NCI-H146 treated with DMSO at 0.1 percent for 48 hours (cell line): ENCODE measurements around the gene RIGI.
"Not testable (repeated sequence)": the region's sequence is repeated elsewhere in the genome, so short reads cannot be mapped to it uniquely, and the experiment has no call there.

Experiments used
- DNase-seq: peaks from one replicate; lab custom pipeline; 2025; ENCODE audit not compliant: unreplicated experiment; lab: John Stamatoyannopoulos, UW

The RIGI gene

GRCh38 chr9:32526041-32526706 is at the start of gene RIGI:
Gene RIGI (minus strand): TSS chr9:32526196. CDS start chr9:32526166, 30 bp downstream.
- peak; percentile 88 for DNase-seq

GRCh38 chr9:32574858-32575257 is 48.9 kb upstream of the RIGI start:
- no peak for DNase-seq

DNA sequence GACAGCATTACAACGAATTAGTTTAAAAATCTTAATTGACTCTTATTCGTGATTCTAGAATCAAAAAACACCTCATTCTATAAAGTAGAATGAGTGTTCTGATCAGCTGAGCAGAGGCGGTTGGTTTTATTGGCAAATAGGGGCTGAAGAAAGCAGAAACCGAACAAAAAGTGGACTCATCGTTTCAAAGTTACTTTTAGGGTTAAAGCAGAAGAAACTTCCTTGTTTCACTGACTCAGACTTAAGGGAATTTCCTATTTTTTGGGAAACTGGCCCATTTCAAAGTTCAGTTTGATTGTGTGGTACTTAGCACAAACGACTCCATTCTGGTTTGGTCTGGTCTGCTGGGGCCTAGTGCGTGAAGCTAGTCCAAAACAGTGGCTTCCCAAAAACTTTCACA is 47.8 kb upstream of the RIGI start:
- DNase-seq = no peak

DNA sequence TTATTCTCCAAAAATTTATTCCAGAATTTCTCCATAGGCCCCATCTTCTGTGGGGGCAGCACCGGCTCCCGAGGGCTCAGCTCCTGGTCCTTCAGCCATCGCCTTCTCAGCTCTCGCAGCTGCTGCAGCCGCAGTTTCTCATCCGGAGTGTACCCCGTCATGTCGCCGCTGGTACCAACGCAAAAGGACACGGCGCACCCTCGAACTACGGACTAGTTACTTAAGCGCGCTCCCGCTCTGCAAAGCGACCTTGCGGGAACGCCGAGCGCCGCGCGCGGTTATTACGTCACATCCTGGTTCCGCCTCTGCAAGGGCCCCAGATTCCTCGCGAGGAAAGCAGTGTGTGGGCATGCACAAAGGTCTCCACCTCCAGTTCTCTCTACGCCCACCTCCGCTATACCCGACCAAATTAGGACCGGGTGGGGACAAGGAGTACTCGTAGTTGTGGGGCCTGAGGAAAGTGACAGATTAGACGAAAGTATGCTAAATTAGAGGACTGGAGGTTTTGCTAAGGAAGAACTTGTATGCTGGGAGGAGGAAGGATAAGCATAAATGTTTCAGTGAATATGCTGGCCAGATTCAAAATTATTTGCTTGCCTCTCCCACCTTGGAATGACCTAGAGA is 47.0 kb upstream of the RIGI start, which contains the start of gene NDUFB6:
NDUFB6 (minus strand) TSS at position 260 of the 624 bp plus-strand sequence; CDS start at position 161, 99 bp downstream.
- DNase-seq = peak; percentile 94

DNA sequence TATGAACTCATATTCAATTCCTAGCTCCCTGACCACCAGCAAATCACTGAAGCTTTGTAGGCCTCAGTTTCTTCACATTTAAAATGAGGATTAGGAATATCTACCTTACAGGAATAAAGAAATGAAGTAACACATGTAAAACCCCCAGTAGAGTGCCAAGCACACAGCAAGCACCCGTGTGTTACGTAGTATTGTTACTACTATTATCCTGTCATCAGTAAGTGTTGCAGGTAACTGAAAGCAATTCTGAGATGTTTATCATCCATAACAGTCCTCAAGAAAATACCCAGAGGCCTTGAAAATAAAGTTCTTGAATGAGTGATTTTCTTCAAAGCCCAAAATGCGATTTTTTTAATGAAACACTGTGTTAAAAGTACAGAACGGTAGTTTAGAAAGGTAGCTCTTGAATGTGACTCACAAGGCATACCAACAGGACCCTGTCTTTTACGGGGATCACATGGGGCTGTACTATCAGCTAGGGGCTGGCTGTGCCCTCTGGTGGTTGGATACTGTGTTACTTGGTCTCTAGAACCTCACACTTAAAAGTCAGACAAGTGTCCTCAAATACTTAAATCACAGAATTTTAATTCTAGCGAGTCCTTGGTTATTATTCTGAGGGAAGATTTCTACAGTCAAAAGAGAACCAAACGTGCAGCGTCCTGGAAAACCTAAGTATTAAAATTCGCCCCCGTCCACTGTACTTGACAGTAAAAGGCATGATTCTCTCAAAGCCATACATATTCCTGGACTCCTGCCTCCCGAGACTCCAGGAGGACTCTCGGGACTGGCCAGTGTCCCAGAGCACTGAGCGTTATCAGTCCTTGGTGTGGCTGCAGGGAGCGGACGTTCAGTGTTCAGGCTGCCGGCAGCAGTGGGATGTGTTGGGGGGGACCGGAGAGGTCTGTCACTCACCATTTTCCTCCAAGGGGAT is 46.2 kb upstream of the RIGI start:
- DNase-seq = peak; percentile 47

- DNase-seq = no peak
Observed at GRCh38 chr9:32570262-32570661, 44.3 kb upstream of the RIGI start.

DNA sequence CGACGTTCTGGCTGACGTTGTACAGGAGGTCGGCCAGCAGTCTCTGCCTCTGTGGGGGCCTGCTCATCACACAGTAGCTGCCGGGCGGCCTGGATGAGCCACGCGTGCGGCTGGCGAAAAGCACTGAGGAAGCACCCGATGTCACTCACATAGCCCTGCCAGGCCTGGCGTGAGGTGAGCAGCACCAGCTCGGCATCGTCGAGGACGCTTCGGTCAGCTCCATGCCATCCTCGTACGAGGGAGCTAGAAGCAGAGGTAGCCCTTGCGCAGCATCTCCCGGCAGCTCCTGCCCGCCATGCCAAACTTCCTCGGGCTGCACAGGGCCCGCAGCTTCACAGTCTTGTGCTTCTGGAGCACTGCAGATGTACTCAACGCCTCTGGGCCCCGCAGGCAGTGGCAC is 40.8 kb upstream of the RIGI start:
- DNase-seq = no peak

DNA sequence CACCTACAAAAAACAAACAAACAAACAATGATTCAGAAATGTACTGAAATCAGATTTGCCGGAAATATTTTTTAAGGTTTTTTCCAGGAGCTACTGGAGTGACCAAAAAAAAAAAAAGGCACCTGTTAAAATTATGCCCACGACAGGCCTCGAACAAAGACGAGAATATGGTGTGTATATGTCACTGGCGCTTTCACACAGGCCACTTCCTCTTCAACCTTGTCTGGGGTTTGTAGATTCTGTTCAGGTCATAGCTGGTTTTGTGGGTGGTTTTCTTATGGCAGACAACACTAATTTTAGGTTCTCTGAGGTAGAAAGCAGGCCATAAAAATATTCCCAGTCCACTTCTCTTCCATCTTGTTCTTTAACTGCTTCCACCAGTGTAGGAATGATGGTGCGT is 40.0 kb upstream of the RIGI start:
- DNase-seq = no peak

DNA sequence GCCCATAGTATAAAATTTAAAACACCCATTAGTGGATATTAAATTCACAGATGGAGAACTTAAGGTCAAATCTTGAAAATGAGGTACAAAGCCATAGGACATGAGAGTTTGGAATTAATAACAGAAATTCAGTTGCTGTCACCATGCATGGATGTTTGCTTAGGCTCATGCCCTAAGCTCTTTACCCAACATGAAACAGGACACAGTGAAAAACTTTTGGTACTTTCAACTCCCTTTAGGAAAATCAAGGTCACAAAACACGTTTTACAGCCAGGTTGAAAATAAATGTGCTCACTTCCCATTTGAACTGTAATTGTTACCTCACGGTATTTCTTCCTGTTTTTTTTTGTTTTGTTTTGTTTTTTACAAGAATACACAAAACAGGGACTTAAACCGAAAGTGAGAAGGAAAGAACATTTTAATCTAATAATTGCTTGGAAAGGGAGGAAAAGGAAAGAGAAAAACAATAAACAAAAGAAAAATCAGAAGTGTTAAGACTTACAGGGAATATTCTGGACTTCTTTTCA is 32.5 kb upstream of the RIGI start:
- no peak for DNase-seq

GRCh38 chr9:32554591-32554990 is 28.6 kb upstream of the RIGI start:
- DNase-seq = no peak

DNA sequence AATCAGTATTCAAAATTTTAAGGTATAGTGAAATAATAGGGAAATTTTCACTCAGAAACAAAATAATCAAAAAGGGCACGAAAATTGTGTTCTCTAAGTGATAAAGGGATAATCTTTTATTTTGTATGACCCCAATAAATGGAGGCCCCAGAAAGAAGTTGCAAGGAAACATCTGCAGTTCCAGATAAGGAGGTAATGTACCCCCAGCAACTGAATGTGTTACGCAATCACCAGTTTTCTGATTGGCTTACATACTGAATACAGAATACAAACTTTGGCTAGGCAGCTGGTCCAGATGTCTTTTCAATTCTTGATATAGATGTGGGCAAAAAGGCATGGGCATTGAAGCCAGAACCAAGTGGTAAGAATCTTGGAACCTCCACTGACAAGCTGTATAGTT is 28.1 kb upstream of the RIGI start:
- DNase-seq = no peak

GRCh38 chr9:32552172-32552872 is 26.3 kb upstream of the RIGI start, which contains the start of the genes SMIM27 and TOPORS:
Gene SMIM27 (plus strand): TSS chr9:32552327. CDS start chr9:32552435, 108 bp downstream.
Gene TOPORS (minus strand): TSS chr9:32552586. CDS start chr9:32552436, 150 bp downstream.
- peak; percentile 94 for DNase-seq

DNA sequence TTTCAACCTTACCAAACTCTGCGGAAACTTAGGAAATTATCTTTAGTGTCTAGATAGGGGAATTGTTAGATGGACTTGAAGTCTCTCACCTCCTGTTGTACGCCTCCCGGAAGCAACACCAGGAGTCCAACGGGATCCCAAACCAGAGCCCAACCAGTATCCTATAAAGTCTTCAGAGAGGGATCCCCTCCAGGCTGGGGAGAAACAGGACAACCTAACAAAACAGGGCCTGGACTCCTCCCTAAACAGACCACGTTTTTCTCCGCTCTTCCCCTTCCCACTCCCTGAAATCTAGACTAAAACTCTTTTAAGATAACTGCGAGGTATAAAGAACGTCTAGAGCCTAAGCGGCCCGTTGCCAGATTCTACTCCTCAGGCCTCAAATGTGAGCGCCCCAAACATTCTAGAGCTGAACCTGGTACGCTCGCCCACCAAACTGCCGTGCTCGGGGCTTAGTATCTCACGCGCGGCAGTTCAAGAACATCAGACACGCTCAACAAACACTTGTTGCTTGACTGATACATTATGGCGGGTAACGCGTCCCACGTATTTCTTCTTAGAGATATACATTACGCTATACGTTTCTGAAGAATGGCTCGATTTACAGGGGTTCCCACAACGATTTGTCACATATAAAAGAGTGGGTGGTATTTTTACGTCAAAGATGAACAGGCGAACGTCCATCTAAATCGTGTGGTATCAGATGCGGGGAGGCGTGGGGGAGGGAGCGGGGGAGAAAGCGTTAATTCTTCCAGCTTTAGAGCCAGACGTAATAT is 25.5 kb upstream of the RIGI start:
- peak; percentile 52 for DNase-seq

- DNase-seq = peak; percentile 97
Observed at GRCh38 chr9:32550562-32551275, 24.7 kb upstream of the RIGI start.

DNA sequence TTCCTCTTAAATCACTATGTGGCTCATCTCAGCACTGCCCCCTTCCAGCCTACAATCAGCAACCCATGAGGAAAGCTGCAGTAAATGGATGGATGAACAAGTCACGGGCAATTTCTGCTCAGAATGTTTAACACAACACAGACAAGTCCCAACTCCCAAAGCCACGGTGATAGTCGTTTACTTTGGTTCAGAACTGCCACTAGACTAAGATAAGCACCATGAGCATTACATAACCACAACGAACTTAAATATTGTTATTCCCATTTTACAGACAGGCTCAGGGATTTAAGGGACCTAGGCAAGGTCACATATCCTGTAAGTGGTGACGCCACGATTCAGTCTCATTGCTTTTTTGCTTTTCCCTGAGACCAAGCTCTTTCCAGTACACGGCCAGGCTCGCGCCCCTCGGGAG is 24.2 kb upstream of the RIGI start:
- no peak for DNase-seq

- not testable (repeated sequence) for DNase-seq
Observed at GRCh38 chr9:32548213-32548612, 22.2 kb upstream of the RIGI start.

DNA sequence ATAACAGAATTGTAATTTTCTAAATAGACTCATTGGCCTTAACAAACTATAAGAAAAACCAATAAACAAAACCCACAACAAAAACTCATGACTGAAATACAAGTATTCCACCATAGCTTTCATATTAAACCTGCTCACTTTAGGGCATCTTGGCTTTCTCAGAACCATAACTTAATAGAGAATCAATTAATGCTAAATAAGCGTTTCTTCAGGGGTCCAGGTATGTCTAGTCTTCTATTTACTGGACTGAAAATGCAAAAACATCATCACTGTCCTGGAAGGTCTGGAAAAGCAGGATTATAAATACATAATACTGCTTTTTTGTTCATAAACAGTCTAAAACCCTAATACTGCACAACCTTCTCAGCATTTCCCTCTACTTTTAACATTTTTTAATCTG is 19.9 kb upstream of the RIGI start:
- no peak for DNase-seq

GRCh38 chr9:32543047-32543446 is 17.1 kb upstream of the RIGI start:
- no peak for DNase-seq

DNA sequence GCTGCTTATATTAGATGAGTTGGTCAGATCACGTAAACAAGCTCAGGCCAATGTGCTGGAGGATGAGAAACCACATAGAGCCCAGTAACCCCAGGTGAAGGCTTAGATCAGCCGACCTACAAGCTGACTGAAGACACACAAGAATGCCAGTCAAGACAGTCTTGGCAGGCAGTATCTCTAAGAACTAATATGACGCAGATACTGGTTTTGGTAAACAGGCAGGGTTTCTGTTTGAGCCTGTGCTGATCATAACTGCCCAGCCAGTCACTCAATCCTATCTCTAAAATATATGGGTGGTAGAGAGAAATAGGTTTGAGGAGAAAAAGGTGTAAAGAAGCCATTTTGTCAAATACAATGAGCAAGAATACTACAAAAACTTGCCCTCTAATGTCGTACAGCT is 7.8 kb upstream of the RIGI start:
- DNase-seq = no peak
